ENCODE data around the gene USP6NL. TPM values are rescaled to one million over a fixed set of nuclear protein-coding genes. Genes with fewer than 3 reads are reported as not detected.

Gene USP6NL
- total RNA-seq, 1 donor from 2014 or later = 20.0 TPM

GRCh38 chr10:11511321-11511720 is 100.1 kb downstream of the USP6NL start:
- no peaks in the 10 kb centered on the region for H3K27me3 ChIP-seq (ENCODE audit: low read depth)
- H3K4me3 ChIP-seq = no peak overlapping the region
- DNase-seq = no peak
- no peaks in the 10 kb centered on the region for H3K9me3 ChIP-seq
- peaks cover 7% of the 10 kb centered on the region for H3K36me3 ChIP-seq
- TF ChIP-seq CTCF (IDR thresholded peaks at IDR 0.05) = no peak
- peaks cover 7% of the 10 kb centered on the region for H3K4me1 ChIP-seq
- no peak for ATAC-seq
- H3K27ac ChIP-seq = no peak overlapping the region
- intact Hi-C loops (cut with DNase I) = loop anchor here (10.0 kb wide), 1 partner anchor 213 kb away; no protein-coding TSS in a partner anchor

GRCh38 chr10:11510736-11511135 is 100.7 kb downstream of the USP6NL start:
- Histone ChIP-seq H3K4me3 (no peak overlapping the region), H3K27ac (no peak overlapping the region), H3K36me3 (peaks cover 7% of the 10 kb centered on the region), H3K4me1 (peaks cover under 1% of the 10 kb centered on the region), H3K9me3 (no peaks in the 10 kb centered on the region), H3K27me3 (ENCODE audit: low read depth) (no peaks in the 10 kb centered on the region)
- intact Hi-C loops (cut with DNase I) = loop anchor here (10.0 kb wide), 1 partner anchor 214 kb away; no protein-coding TSS in a partner anchor
- no peak for ATAC-seq
- DNase-seq = no peak
- no peak for TF ChIP-seq CTCF (IDR thresholded peaks at IDR 0.05)

DNA sequence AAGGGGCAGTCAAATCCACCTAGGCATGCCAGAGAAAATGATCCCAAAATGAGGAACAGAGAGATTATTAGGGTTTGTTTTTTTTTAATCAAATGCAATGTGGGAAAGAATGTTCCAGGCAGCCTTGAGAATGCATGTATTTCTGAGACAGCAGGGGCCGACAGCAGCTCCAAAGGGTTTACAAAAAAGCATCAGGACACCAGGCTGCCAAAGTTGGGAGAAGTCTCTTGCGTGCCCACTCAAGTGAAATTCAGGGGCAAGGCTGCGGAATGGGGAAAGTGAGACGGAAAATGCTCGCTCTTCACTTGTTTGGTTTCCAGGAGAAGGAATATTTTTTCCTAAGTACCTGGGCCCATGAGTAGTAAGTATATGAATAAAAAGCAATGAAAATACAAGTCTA is 101.2 kb downstream of the USP6NL start:
- TF ChIP-seq CTCF (IDR thresholded peaks at IDR 0.05) = no peak
- intact Hi-C loops (cut with DNase I) = loop anchor here (10.0 kb wide), 1 partner anchor 215 kb away; no protein-coding TSS in a partner anchor

DNA sequence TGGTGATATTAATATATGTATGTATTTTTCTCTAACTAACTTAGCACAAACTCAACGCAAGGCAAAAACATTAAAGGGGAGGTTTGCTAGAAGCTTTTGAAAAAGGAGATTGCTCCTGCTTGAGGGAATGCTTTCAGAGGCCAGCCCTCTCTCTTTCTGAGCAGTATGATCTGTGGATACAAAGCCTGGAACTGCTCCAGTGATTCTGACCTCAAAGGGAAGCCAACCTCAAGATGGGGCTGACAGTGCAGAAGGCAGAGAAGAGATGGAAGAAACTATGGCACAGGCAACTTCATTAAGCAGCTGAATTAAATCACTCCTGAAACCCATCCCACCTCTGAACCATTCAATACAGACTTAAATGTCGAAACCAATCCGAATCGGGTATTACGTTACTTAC is 102.4 kb downstream of the USP6NL start:
- Histone ChIP-seq H3K27ac (no peak overlapping the region), H3K36me3 (peaks cover 7% of the 10 kb centered on the region), H3K4me3 (no peak overlapping the region), H3K4me1 (no peaks in the 10 kb centered on the region), H3K27me3 (ENCODE audit: low read depth) (no peaks in the 10 kb centered on the region), H3K9me3 (no peaks in the 10 kb centered on the region)
- intact Hi-C loops (cut with DNase I) = no loop called here
- no peak for TF ChIP-seq CTCF (IDR thresholded peaks at IDR 0.05)
- ATAC-seq (no peak), DNase-seq (no peak)

More for the DNA sequence above, 101.2 kb downstream of the USP6NL start:
- H3K4me1 ChIP-seq = no peaks in the 10 kb centered on the region
- no peak overlapping the region for H3K4me3 ChIP-seq
- H3K9me3 ChIP-seq = no peaks in the 10 kb centered on the region
- H3K27ac ChIP-seq = no peak overlapping the region
- peaks cover 7% of the 10 kb centered on the region for H3K36me3 ChIP-seq
- DNase-seq (no peak), ATAC-seq (no peak)
- no peaks in the 10 kb centered on the region for H3K27me3 ChIP-seq (ENCODE audit: low read depth)

DNA sequence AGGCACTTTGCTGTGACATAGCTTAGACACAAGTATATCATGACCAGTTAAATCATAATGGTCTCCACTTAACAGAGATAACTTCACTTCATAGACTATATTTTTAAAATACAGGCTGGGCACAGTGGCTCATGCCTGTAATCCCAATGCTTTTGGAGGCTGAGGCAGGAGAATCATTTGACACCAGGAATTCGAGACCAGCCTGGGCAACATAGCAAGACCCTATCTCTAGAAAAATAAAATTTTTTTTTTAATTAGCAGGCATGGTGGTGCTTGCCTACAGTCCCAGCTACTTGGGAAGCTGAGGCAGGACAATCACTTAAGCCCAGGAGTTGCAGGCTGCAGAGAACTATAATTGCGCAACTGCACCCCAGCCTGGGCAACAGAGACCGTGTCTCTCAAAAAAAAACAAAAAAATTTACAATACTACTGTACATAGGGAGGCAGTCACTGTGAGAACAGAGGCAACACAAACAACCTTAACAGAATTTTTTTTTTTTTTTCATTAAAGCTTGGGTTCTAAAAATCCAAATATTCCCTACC is 105.1 kb downstream of the USP6NL start:
- peaks cover 7% of the 10 kb centered on the region for H3K36me3 ChIP-seq
- H3K9me3 ChIP-seq = no peaks in the 10 kb centered on the region
- ATAC-seq = no peak
- no peak overlapping the region for H3K27ac ChIP-seq
- no peak for TF ChIP-seq CTCF (IDR thresholded peaks at IDR 0.05)
- intact Hi-C loops (cut with DNase I) = no loop called here
- H3K4me1 ChIP-seq = no peaks in the 10 kb centered on the region
- H3K4me3 ChIP-seq = no peak overlapping the region
- no peaks in the 10 kb centered on the region for H3K27me3 ChIP-seq (ENCODE audit: low read depth)
- no peak for DNase-seq
